Suppressor macrophage (primary cell): ENCODE results near the gene SLC6A3.
"Not testable (repeated sequence)": the region's sequence is repeated elsewhere in the genome, so short reads cannot be mapped to it uniquely, and the experiment has no call there.

Experiments
- DNase-seq, 4 experiments: peaks; one replicate each; pipeline ENCODE4 v3.0.0-alpha.2; 2020 to 2022

SLC6A3 gene

GRCh38 chr5:1367149-1367548, 78.1 kb downstream of the SLC6A3 start:
- no peak for DNase-seq

- DNase-seq = no peak
Measured at GRCh38 chr5:1366514-1366913, 78.7 kb downstream of the SLC6A3 start.

GRCh38 chr5:1364211-1364610, 81.0 kb downstream of the SLC6A3 start:
- DNase-seq = no peak

DNA sequence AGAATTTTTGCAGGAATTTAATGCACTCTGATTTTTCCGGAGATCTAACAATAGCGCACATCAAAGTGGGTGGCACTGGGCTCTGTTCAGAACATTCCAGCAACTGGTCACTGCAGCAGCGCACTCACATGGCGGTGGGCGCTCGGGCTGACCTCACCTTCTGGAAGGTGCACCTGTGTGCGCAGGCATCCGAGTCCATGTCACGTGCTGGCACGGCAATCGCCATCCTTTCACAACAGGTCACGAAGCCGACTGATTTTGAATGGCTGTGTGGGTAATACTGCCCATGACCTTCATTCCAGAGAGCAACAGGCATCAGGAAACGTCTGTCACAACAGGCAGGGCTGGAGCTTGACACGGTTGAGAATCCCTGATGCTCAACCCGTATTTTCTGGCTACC, 81.7 kb downstream of the SLC6A3 start:
- DNase-seq = no peak

DNA sequence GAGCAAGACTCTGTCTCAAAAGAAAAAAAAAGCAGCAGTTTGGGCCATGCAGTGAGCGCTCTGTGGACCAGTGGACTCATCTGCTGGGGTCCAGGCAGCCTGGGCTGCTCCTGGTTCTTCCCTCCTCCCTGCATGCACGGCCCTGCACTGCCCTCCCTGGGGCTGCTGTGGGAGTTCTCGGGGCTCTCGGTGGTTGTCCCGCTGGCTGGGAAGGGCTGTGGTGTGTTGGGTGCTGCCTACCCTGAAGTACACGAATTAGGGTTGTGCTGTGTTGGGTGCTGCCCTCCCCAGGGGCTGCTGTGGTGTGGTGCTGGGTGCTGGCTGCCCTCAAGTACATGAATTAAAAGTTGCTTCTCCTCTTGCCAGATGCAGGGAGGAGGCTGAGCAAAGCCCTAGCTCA, 82.1 kb downstream of the SLC6A3 start:
- no peak for DNase-seq

DNA sequence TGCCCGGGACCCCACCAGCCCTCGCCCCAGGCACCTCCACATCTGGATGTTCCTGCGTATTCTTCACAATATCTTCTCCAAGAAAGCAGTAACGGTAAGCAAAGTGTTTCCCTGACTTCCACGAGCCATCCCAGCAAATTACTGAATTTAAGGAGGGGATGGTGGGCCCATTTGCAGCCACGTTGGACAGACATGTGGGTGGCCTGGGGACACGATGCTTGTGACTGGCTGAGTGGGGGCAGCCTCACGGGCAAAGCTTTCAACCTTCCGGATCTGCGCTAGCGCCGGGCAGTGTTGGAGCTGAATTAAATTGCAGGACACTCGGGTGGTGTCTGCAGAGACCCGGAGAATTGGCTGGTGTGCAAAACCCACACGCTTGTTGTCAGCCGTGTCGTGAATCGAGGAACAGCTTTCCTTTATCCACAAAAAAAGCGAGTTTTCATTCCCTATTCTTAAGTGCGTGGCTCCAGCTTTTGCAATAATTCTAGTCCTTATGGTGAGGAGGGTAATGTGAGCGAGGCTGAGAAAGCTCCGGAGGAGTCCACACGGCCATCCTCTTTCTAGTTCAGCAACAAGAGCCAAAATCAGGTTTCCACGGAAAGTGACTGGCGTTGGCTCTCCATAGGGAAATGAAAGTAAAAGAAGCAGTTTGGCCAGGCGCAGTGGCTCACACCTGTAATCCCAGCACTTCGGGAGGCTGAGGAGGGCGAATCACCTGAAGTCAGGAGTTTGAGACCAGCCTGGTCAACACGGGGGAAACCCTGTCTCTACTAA, 82.8 kb downstream of the SLC6A3 start:
- no peak for DNase-seq

- no peak for DNase-seq
Measured at GRCh38 chr5:1360861-1361260, 84.4 kb downstream of the SLC6A3 start.

DNA sequence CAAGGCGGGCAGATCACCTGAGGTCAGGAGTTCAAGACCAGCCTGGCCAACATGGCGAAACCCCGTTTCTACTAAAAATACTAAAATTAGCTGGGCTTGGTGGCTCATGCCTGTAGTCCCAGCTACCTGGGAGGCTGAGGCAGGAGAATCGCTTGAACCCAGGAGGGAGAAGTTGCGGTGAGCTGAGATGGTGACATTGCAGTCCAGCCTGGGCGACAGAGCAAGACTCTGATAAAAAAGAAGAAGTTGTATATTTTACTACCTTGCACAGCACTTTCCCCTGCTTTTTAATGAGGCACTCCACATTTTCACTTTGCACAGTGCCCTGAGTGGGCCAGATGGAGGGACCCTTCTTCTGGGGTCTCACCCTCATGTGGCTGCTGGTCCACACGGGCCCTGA, 84.9 kb downstream of the SLC6A3 start:
- not testable (repeated sequence) for DNase-seq

DNA sequence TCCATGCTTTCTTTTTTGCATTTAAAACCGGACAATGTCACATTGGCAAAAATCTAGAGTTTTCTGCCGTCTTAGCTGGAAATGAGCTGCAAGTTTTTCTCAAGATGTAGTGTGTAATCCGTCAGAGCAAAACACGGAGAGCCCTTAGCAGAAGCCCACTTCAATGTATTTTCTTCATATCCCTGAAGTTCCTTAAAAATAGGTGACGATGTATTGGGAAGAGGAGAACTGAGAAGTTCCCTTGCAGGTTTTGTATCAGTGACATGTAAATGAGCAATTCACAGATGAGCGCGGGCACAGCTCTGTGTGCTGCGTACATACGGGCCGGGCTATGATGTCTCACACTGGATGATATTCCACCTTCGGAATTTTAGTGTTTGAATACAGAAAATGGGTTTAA, 85.5 kb downstream of the SLC6A3 start:
- DNase-seq = no peak

GRCh38 chr5:1359031-1359645, 86.1 kb downstream of the SLC6A3 start:
- DNase-seq = no peak

GRCh38 chr5:1358726-1359025, 86.6 kb downstream of the SLC6A3 start:
- no peak for DNase-seq

GRCh38 chr5:1357946-1358725, 87.1 kb downstream of the SLC6A3 start:
- DNase-seq = no peak

GRCh38 chr5:1356873-1357787, 88.1 kb downstream of the SLC6A3 start:
- DNase-seq = no peak

DNA sequence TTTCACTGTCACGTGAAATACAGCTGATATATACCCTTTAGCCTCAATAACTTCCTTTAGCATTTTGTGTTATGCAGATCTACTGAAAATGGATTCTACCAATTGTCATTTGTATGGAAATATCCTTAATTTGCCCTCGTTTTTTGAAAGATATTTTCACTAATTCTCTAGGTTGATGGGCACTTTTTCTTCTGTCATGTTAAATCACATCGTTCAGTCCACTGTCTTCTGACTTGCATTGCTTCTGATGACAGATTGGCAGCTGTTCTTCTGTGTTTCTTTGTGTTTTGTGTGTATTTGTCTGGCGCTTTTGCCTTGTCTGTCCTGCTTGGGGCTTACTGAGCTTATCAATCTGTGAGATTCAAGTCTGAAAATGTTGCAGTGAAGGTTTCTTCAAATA, 90.7 kb downstream of the SLC6A3 start:
- DNase-seq = no peak

DNA sequence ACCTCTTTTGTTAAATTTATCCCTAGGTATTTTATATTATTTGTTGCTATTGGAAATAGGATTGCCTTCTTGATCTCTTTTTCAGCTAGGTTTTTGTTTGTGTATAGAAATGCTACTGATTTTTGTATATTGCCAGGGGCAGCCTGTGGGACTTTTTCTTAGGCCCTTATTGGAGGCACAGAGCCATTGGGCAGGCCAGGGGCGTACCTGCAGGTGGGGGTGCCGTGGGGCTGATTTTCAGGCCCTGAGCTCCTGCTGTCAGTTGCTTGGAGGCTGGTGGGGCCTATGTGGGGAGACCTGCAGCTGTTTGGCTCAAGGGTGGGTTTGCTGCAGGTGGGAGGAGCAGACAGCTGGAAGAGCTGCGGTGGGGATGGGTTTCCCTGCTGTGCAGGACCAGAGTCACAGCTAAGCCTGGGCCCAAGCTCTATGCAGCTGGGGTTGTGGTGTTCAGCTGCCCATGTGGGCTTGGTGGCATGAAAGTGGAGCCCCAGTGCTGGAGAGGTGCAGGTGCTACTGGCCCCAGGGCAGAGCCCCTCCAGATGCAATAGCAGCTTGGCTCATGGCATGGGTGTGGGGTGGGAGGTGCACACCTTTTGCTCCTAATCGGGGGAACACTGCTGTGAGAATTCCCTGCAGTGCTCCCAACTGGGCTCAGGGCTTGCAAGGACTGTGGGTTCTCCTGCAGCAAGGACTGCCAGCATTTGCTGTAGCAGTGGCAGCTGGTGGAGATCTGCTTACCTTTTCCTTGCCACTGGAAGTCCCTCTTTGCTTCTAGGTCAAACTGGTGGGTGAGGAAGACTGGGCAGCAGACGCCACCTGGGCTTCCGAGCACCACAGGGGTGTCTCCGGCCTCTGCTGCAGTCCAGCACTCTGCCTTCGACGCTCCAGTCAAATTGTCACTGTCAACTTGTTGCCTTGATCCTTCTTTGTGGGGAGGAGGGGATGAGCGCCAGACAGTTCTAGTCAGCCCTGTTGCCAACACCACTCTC, 92.7 kb downstream of the SLC6A3 start:
- no peak for DNase-seq

DNA sequence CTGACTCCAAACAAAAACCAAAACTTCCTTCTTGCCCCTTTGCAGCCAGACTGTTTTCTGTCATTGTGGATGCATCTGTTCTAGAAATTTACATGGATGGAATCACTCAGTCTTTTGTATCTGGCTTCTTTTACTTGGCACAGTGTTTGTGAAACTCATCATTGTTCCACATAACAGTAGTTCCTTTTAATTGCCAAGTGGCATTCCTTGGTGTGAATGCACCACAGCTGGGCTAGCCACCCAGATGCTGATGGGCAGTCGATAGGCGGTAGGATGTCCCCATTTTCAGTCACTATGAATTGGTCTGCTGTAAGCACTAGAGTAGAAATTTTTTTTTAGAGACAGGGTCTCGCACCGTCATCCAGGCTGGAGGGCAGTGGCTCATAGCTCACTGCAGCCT, 94.1 kb downstream of the SLC6A3 start:
- no peak for DNase-seq

- DNase-seq = no peak
Measured at GRCh38 chr5:1349246-1349645, 96.0 kb downstream of the SLC6A3 start.

DNA sequence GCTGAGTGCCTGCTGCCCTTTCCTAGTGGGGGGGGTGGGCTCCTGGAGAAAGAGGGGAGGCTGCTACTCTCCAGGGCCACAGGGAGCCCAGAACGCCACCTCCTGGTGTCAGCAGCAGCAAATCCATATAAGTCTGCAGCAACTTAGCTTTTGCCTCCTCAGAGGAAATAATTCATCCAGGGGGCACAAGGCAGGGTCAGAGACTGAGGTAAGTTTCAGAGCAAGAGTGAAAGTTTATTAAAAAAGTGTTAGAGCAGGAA, 96.3 kb downstream of the SLC6A3 start:
- no peak for DNase-seq

DNA sequence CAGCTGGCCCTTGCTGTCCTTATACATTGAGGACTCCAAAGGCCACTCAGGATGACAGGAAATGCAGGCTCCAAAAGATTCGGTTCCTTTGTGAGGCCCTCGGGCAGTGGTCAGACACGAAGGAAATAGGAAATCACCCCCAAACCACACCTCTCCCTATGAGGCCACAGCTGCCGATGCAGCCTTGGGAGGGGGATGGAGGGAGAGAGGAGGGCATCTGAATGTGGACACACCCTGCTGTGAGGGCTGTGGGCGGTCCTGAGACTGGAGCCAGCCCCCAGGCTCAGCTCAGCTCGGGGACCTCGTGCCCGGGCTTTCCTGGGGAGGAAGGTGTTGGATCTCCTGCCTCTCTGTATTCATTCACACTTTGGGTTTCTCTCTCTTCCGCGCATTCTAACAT, 97.7 kb downstream of the SLC6A3 start:
- DNase-seq = no peak

DNA sequence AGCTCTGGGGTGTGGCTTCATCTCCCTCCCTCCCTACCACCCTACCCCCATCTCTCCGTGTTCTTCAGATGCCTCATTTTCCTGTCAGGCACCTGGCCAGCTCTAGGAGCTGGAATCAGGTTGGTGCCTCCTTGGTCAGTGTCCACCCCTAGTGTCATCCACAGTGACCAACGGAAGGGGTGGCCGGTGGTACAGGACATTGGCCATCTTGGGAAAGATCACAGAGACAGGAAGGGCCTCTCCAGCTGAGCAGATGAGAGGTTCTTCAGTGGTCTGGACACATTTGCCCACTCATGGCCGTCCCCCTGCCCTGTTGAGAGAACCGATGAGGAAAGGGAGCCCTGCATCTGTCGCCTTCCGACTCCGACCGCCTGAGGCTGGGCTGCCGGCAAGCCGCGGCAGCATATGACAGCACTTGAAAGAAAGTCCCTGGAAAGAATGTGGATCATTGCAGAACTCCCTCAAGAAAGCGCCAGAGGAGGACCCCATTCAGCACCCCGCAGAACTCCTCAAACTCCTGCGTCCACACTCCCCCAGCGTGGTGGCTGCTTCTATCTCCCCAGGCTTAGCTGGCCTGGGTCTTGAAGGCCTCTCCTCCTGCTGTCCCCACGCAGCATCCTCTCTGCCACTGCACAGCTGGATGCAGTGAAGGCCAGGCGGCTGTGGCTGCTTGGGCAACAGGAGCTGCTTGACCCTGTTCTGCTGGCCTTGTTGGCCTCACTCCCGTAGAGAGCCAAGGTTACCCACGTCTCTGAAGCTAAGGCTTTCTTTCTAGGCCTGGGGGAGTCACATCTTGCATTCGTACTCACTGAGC, 98.4 kb downstream of the SLC6A3 start:
- no peak for DNase-seq
